Endodermal cell (in vitro differentiated cells): ENCODE results near the gene SPINK6. TPM values are rescaled to one million over a fixed set of nuclear protein-coding genes. Genes with fewer than 3 reads are reported as not detected.
A peak's percentile ranks its signal among the peaks of the same experiment; 100 is the strongest.

ENCODE experiments used
- DNase-seq: peaks from one replicate; pipeline ENCODE4 v3.0.0-alpha.2; 2017
- H3K27ac ChIP-seq: 2 replicates; pipeline ENCODE4 v1.5.1; 2013; ENCODE audit warnings: mild to moderate bottlenecking, low read depth, low read length, moderate library complexity
- H3K27me3 ChIP-seq: 2 replicates; pipeline ENCODE4 v1.6.1; 2013; ENCODE audit warnings: mild to moderate bottlenecking, low read length, moderate library complexity; ENCODE audit not compliant: insufficient read depth, control insufficient read depth, poor library complexity, severe bottlenecking
- H3K36me3 ChIP-seq: 2 replicates; pipeline ENCODE4 v1.7.0; 2013; ENCODE audit warnings: mild to moderate bottlenecking, low read length, moderate library complexity; ENCODE audit not compliant: control insufficient read depth, insufficient read depth
- H3K4me1 ChIP-seq: one replicate; pipeline ENCODE4 v1.7.0; 2013; ENCODE audit warnings: low read length; ENCODE audit not compliant: control insufficient read depth, insufficient read depth
- H3K4me3 ChIP-seq: 2 replicates; pipeline ENCODE4 v1.5.1; 2013; ENCODE audit warnings: mild to moderate bottlenecking, low read length, moderate library complexity
- H3K9ac ChIP-seq: 2 replicates; pipeline ENCODE4 v1.6.1; 2013; ENCODE audit warnings: mild to moderate bottlenecking, low read length, moderate library complexity; ENCODE audit not compliant: poor library complexity, severe bottlenecking; ENCODE audit errors: extremely low read depth
- H3K9me3 ChIP-seq: 2 replicates; pipeline ENCODE4 v1.6.1; 2013; ENCODE audit warnings: mild to moderate bottlenecking, low read length, moderate library complexity; ENCODE audit not compliant: control insufficient read depth
- H3K27ac Mint-ChIP-seq: 2 replicates; pipeline ENCODE4 v1.8.0; 2020; ENCODE audit warnings: mixed read lengths
- H3K27me3 Mint-ChIP-seq: 2 replicates; pipeline ENCODE4 v1.8.0; 2021; ENCODE audit warnings: mild to moderate bottlenecking, mixed read lengths; ENCODE audit not compliant: insufficient read depth
- H3K36me3 Mint-ChIP-seq: 2 replicates; pipeline ENCODE4 v1.8.0; 2020; ENCODE audit warnings: low read depth, mixed read lengths
- H3K4me1 Mint-ChIP-seq: 2 replicates; pipeline ENCODE4 v1.8.0; 2020; ENCODE audit warnings: mixed read lengths
- H3K4me3 Mint-ChIP-seq: 2 replicates; pipeline ENCODE4 v1.8.0; 2020; ENCODE audit warnings: mild to moderate bottlenecking, moderate library complexity, mixed read lengths
- H3K9me3 Mint-ChIP-seq: 2 replicates; pipeline ENCODE4 v1.8.0; 2020; ENCODE audit warnings: mild to moderate bottlenecking, mixed read lengths
- CTCF ChIP-seq: fragments of 200-600 bp; sonication (generic); conservative IDR thresholded peaks from 2 replicates; pipeline ENCODE4 v1.5.0; 2021; ENCODE audit warnings: antibody characterized with exemption, mild to moderate bottlenecking
- WGBS, 2 experiments: methylation state at CpG; one replicate each; pipeline versions ENCODE4 v1.1.5 to v1.1.7; 2013; ENCODE audit warnings: missing lambda C conversion rate in 2 of 2, mixed read lengths in 1 of 2; ENCODE audit not compliant: insufficient coverage in 1 of 2, insufficient read length in 1 of 2; 5-methylcytosine and 5-hydroxymethylcytosine counted together
- total RNA-seq, 2 donors: library from RNA; stranded (reverse); fragmentation: NEBNext Ultra II Directional in 1 of 2; extraction: Animal tissue kit (Norgen Biotek cat#: 25700) in 1 of 2; gene quantifications; 2 replicates in 1 of 2; 3 replicates in 1 of 2; pipeline ENCODE4 v1.2.1, GENCODE V29; 2021

The SPINK6 gene
- total RNA-seq, 2 donors from 2014 or later, result not detected

DNA sequence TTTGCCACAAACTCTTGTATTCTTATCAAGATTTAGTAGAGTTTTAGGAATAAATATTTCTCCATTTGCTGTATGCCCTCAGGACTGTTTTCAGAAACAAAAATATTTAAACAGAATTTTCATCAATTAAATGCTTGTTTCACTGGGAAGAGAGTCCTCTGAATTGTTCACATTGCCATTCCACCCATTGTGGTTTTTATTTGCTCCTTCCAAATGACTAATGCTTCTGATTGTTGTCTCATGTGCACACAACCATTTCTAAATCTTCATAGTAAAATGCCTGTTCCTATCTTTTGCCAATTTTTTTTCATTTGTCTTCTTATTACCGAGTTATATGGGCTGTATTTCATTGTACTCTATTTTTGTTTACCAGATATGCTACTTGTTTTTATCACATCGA lies 46.1 kb downstream of the SPINK6 start:
- no peak for TF ChIP-seq CTCF
- no peak overlapping the region for H3K9ac ChIP-seq
- WGBS, 2 experiments, result 100% methylated on average over 2 of the region's 2 CpGs; no CpG with 5 or more reads in 1 of the 2 experiments
- H3K9me3 Mint-ChIP-seq, result peaks cover 6% of the 10 kb centered on the region
- H3K4me1 Mint-ChIP-seq, result no peaks in the 10 kb centered on the region
- H3K27ac ChIP-seq, result no peak overlapping the region
- H3K9me3 ChIP-seq, result peaks cover 9% of the 10 kb centered on the region
- no peaks in the 10 kb centered on the region for H3K36me3 Mint-ChIP-seq
- DNase-seq, result no peak
- H3K4me3 Mint-ChIP-seq, result no peak overlapping the region
- peaks cover 8% of the 10 kb centered on the region for H3K27me3 ChIP-seq
- no peaks in the 10 kb centered on the region for H3K4me1 ChIP-seq
- no peaks in the 10 kb centered on the region for H3K36me3 ChIP-seq
- no peak overlapping the region for H3K4me3 ChIP-seq
- peaks cover 27% of the 10 kb centered on the region for H3K27me3 Mint-ChIP-seq
- no peak overlapping the region for H3K27ac Mint-ChIP-seq

DNA sequence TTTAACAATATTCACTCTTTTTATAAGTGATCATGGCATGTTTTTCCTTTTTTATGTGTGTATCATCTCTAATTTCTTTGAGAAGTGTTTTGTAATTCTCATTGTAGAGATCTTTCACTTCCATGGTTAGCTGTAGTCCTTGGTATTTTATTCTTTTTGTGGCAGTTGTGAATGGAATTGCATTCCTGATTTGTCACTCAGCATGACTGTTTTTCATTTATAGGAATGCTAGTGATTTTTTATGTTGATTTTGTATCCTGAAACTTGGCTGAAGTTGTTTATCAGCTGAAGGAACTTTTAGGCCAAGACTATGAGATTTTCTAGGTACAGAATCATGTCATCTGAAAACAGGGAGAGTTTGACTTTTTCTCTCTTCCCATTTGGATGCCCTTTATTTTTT lies 52.6 kb downstream of the SPINK6 start:
- H3K9ac ChIP-seq, result no peak overlapping the region
- H3K4me3 ChIP-seq, result no peak overlapping the region
- TF ChIP-seq CTCF, result no peak
- no peaks in the 10 kb centered on the region for H3K27me3 ChIP-seq
- H3K4me1 Mint-ChIP-seq, result no peaks in the 10 kb centered on the region
- no peak for DNase-seq
- H3K27ac Mint-ChIP-seq, result no peak overlapping the region
- H3K36me3 ChIP-seq, result no peaks in the 10 kb centered on the region
- peaks cover 24% of the 10 kb centered on the region for H3K9me3 ChIP-seq
- H3K4me1 ChIP-seq, result peaks cover 4% of the 10 kb centered on the region
- H3K4me3 Mint-ChIP-seq, result no peak overlapping the region
- H3K36me3 Mint-ChIP-seq, result no peaks in the 10 kb centered on the region
- no peak overlapping the region for H3K27ac ChIP-seq
- peaks cover 24% of the 10 kb centered on the region for H3K9me3 Mint-ChIP-seq
- peaks cover 11% of the 10 kb centered on the region for H3K27me3 Mint-ChIP-seq

GRCh38 chr5:148259288-148259687 lies 56.4 kb downstream of the SPINK6 start:
- Mint-ChIP-seq H3K27ac (no peak overlapping the region), H3K4me3 (no peak overlapping the region), H3K27me3 (peaks cover 11% of the 10 kb centered on the region), H3K4me1 (no peaks in the 10 kb centered on the region), H3K9me3 (peaks cover 18% of the 10 kb centered on the region), H3K36me3 (no peaks in the 10 kb centered on the region)
- peaks cover 4% of the 10 kb centered on the region for H3K4me1 ChIP-seq
- peaks cover 15% of the 10 kb centered on the region for H3K9me3 ChIP-seq
- H3K36me3 ChIP-seq, result no peaks in the 10 kb centered on the region
- peak; percentile 42 for DNase-seq
- no peaks in the 10 kb centered on the region for H3K27me3 ChIP-seq
- H3K9ac ChIP-seq, result no peak overlapping the region
- peak; percentile 29 for TF ChIP-seq CTCF
- H3K27ac ChIP-seq, result no peak overlapping the region
- WGBS, 2 experiments, result 81% methylated on average over 2 of the region's 2 CpGs; no CpG with 5 or more reads in 1 of the 2 experiments
- H3K4me3 ChIP-seq, result no peak overlapping the region
